ENCODE data around the gene ACKR2. TPM values are rescaled to one million over a fixed set of nuclear protein-coding genes. Genes with fewer than 3 reads are reported as not detected.
A peak's percentile ranks its signal among the peaks of the same experiment; 100 is the strongest.
"Not testable (repeated sequence)": the region's sequence is repeated elsewhere in the genome, so short reads cannot be mapped to it uniquely, and the experiment has no call there.

ACKR2 gene
- total RNA-seq, 2 donors from 2014 or later, result 1.0 to 1.5 TPM

DNA sequence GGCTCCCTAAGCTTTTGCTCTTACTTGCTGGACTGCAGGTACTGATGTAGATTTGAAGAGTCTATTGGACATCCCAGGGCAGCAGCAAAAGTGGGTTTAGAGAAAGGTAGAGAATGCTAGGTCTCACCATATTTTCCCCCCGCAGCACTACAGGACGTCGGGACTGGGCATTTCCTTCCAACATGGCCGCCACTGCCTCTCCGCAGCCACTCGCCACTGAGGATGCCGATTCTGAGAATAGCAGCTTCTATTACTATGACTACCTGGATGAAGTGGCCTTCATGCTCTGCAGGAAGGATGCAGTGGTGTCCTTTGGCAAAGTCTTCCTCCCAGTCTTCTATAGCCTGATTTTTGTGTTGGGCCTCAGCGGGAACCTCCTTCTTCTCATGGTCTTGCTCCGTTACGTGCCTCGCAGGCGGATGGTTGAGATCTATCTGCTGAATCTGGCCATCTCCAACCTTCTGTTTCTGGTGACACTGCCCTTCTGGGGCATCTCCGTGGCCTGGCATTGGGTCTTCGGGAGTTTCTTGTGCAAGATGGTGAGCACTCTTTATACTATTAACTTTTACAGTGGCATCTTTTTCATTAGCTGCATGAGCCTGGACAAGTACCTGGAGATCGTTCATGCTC lies 55.2 kb downstream of the ACKR2 start:
- Mint-ChIP-seq H3K36me3 (peaks cover 0 to 4% of the 10 kb centered on the region in 2 donors), H3K27ac (no peak overlapping the region), H3K9me3 (peaks cover 0 to 6% of the 10 kb centered on the region in 2 donors)
- ATAC-seq (no peak), DNase-seq (ENCODE audit: low spot score in 2 of 2) (no peak)

- Mint-ChIP-seq H3K9me3 (peaks cover 0 to 6% of the 10 kb centered on the region in 2 donors), H3K27ac (no peak overlapping the region), H3K36me3 (no peaks in the 10 kb centered on the region)
- ATAC-seq (no peak), DNase-seq (ENCODE audit: low spot score in 2 of 2) (no peak)
Observed at GRCh38 chr3:42865256-42865655, 56.0 kb downstream of the ACKR2 start.

- Mint-ChIP-seq H3K27ac (no peak overlapping the region), H3K9me3 (no peaks in the 10 kb centered on the region), H3K36me3 (no peaks in the 10 kb centered on the region)
- ATAC-seq (no peak), DNase-seq (ENCODE audit: low spot score in 2 of 2) (no peak)
Observed at GRCh38 chr3:42867138-42867537, 57.9 kb downstream of the ACKR2 start.

DNA sequence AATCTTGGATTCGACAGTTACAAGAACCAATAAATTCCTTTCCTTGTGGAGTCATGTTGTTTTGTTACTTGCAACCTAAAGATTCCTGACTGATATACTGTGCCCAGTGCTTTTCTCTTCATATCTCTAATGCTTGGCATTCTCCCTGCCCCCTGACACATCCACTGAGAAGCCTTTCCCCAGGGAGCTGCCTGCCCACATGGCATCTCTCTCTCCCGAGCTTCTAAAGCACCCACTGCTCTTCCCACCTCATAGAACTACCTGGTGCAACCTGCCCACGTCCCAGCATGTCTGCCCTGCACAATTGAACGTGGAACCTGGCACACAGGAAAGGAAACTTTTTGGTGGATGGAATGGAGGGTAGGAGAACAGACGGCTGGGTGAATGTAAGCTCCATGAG lies 59.6 kb downstream of the ACKR2 start:
- Mint-ChIP-seq H3K36me3 (no peaks in the 10 kb centered on the region), H3K27ac (no peak overlapping the region), H3K9me3 (no peaks in the 10 kb centered on the region)
- no peak for DNase-seq (ENCODE audit: low spot score in 2 of 2)
- ATAC-seq, result no peak

DNA sequence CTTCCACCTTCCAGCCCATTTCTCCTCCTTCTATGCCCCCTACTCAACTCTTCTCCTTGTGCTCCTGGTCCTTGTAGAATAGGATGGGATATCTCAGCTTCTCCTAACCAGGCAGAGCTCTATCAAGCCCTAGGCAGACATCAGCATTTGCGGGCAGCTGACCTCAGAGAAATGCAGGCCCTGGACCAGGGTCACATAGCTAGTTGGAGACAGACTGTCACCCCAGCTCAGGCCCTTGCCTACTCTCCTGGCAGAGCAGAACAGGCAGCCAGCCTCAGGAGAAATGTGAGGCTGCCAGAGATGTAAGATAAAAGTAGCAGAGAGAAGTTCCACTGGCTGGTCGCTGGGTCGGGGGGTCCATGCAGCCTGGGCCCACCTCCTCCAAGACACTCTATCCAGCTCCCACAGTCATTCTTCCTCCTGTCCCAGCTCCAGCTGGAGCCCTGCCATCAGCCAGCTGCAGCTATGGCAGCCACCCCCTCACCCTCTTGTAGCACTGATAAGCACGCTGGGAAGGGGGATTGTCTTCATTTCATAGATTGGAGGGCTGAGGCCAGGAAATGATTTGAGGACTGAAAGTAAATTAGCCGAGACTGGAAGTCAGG lies 62.4 kb downstream of the ACKR2 start:
- H3K9me3 Mint-ChIP-seq, result no peaks in the 10 kb centered on the region
- H3K27ac Mint-ChIP-seq, result no peak overlapping the region
- no peak for DNase-seq (ENCODE audit: low spot score in 2 of 2)
- ATAC-seq, result no peak
- no peaks in the 10 kb centered on the region for H3K36me3 Mint-ChIP-seq

DNA sequence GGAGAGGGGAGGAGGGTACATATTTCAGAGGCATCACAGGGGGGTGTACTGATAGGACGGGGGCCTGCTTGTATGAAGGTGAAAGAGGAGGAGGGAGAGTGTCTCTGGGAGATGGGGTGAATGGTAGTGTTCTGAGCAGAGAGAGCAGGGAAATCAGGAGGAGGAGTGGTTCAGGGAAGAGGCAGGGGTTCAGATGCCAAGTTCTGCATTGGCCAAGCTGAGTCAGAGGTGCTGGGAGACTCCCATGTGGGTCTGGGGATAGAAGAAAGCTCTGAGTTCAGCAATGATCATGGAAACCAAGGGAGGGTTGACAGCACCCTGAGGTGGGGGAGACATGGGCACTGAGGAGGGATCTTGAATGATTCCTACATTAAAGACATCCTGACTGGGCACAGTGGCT lies 63.5 kb downstream of the ACKR2 start:
- Mint-ChIP-seq H3K9me3 (no peaks in the 10 kb centered on the region), H3K27ac (no peak overlapping the region), H3K36me3 (no peaks in the 10 kb centered on the region)
- ATAC-seq, result no peak
- DNase-seq (ENCODE audit: low spot score in 2 of 2), result no peak

GRCh38 chr3:42873221-42873982 lies 64.2 kb downstream of the ACKR2 start:
- DNase-seq (ENCODE audit: low spot score in 2 of 2), result no peak
- H3K27ac Mint-ChIP-seq, result no peak overlapping the region
- H3K9me3 Mint-ChIP-seq, result no peaks in the 10 kb centered on the region
- no peaks in the 10 kb centered on the region for H3K36me3 Mint-ChIP-seq
- ATAC-seq, result no peak

GRCh38 chr3:42874749-42875148 lies 65.5 kb downstream of the ACKR2 start:
- no peaks in the 10 kb centered on the region for H3K36me3 Mint-ChIP-seq
- DNase-seq (ENCODE audit: low spot score in 2 of 2) (no peak), ATAC-seq (no peak)
- H3K27ac Mint-ChIP-seq, result no peak overlapping the region
- H3K9me3 Mint-ChIP-seq, result no peaks in the 10 kb centered on the region

- H3K9me3 Mint-ChIP-seq, result no peaks in the 10 kb centered on the region
- H3K27ac Mint-ChIP-seq, result no peak within 1 kb of the TSS
- no peaks in the 10 kb centered on the region for H3K36me3 Mint-ChIP-seq
- ATAC-seq (no peak), DNase-seq (ENCODE audit: low spot score in 2 of 2) (no peak)
Observed at GRCh38 chr3:42875325-42876151, 66.3 kb downstream of the ACKR2 start, which contains the start of gene CYP8B1. Gene CYP8B1 (minus strand): TSS chr3:42875879. CDS start chr3:42875816, 63 bp downstream.

GRCh38 chr3:42876401-42876800 lies 67.2 kb downstream of the ACKR2 start:
- DNase-seq (ENCODE audit: low spot score in 2 of 2) (no peak), ATAC-seq (no peak)
- H3K36me3 Mint-ChIP-seq, result no peaks in the 10 kb centered on the region
- H3K27ac Mint-ChIP-seq, result no peak overlapping the region
- no peaks in the 10 kb centered on the region for H3K9me3 Mint-ChIP-seq

DNA sequence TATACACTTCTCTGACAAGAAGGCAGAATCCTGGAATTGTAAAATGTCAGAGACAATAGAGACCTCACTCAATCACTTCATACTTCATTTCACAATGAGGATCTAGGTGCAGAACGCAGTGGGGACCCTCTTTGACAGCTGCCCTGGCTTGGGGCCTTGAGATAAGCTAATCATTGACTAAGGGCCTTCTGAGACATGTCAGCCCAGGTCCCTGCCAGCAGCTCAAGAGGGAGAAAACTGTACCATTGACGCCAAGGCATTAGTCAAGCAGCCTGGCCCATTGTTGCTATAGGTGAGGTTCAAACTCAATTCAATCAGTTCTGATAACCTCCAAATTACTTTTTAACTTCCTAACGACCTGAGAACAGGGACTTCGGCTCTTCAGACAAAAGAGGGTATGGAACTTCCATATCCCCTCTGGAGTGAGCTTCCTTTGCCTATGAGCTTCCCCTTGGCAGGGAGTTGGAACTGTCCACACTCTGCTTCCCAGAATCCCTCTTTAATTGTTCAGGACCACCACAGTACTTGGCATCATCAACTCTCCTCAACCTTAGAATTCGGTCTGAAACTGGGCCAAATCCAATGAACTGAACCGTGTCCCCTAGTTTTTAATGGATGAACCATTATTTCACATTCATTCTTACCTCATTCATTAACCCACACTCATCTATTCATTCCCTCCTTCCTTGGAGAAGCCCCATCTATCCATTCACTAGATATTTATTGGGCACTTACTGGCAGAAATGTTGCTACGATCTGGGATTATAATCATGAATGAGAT lies 67.9 kb downstream of the ACKR2 start:
- H3K9me3 Mint-ChIP-seq, result no peaks in the 10 kb centered on the region
- H3K36me3 Mint-ChIP-seq, result no peaks in the 10 kb centered on the region
- DNase-seq (ENCODE audit: low spot score in 2 of 2), result no peak
- no peak for ATAC-seq
- no peak overlapping the region for H3K27ac Mint-ChIP-seq

DNA sequence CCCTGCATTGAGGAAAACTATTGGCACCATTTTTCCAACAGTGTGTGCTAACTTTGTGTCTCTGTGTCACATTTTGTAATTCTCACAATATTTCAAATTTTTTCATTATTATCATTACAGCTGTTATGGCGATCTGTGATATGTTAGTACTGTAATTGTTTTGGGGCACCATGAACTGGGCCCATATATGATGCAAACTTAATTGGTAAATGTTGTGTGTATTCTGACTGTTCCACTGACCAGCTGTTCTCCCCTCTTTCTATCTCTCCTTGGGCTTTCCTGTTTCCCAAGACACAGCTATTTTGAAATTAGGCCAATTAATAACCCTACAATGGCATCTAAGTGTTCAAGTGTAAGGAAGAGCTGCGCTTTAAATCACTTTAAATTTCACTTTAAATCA lies 68.6 kb downstream of the ACKR2 start:
- DNase-seq (ENCODE audit: low spot score in 2 of 2) (no peak), ATAC-seq (no peak)
- Mint-ChIP-seq H3K36me3 (no peaks in the 10 kb centered on the region), H3K9me3 (no peaks in the 10 kb centered on the region), H3K27ac (no peak overlapping the region)

GRCh38 chr3:42880183-42880582 lies 70.9 kb downstream of the ACKR2 start:
- DNase-seq (ENCODE audit: low spot score in 2 of 2), result no peak
- Mint-ChIP-seq H3K36me3 (no peaks in the 10 kb centered on the region), H3K9me3 (no peaks in the 10 kb centered on the region), H3K27ac (peak overlapping the region; percentile 31 to 32)
- no peak for ATAC-seq

- peak overlapping the region; percentile 31 to 45 for H3K27ac Mint-ChIP-seq
- DNase-seq (ENCODE audit: low spot score in 2 of 2) (peak; percentile 83 to 88), ATAC-seq (peak; percentile 99)
- H3K9me3 Mint-ChIP-seq, result no peaks in the 10 kb centered on the region
- H3K36me3 Mint-ChIP-seq, result no peaks in the 10 kb centered on the region
Observed at GRCh38 chr3:42880601-42881451, 71.6 kb downstream of the ACKR2 start.

GRCh38 chr3:42883251-42883930 lies 74.1 kb downstream of the ACKR2 start:
- H3K9me3 Mint-ChIP-seq; H3K36me3 Mint-ChIP-seq; DNase-seq (ENCODE audit: low spot score in 2 of 2); ATAC-seq: not testable (repeated sequence)
- H3K27ac Mint-ChIP-seq, result peak overlapping the region in 1 of 2 donors; percentile 11

All from activated naive CD4-positive, alpha-beta T cell treated with anti-CD3 and anti-CD28 coated beads, Interleukin-2, amount 50 U/mL, for 72 hours (primary cell).